ENCODE results near the gene MARCKS. TPM values are rescaled to one million over a fixed set of nuclear protein-coding genes. Genes with fewer than 3 reads are reported as not detected.

MARCKS gene
- polyA plus RNA-seq, 1 experiment: 127 TPM

DNA sequence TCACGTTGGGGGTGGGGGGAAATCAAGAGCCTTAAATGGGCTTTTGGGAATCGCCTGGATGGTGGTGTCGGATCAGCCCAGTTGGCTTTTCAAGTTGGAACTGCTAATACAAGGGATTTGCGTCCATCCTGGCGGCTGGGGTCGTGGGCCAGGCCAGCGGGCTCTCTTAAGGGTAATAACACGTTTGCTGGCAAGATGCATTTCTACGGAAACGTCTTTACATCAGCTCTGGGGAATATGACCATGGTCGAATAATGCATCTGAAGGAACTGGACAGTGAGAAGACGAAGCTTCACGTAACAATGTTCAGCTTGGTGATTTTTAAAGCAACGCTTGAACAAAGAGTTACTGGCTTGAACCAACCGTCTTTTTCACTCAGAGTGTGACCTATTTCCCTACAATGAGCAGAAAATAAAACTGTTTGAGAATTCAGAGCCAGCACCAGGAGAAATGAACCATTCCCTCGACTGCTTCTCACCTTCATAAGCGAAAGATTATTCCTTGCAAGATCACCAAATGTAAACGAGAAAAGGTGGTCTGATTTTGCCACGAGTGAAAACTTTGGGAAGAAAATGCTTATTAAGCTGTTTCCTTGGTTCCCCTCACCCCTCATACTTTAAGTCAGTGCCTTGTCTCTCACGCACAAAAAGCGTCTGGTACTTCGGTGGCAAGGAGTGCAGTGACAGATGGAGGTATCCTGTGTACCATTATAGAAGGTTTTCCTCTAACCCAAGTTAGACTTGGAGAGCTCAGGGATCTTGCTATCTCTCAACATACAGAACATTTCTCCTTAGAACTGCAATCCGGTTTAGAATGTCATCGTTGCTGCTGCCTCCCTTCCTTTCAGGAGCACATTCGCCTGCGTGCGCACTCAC is 1.4 kb upstream of the MARCKS start:
- TF ChIP-seq CTCF (IDR thresholded peaks at IDR 0.05; ENCODE audit: low read depth, low read length): no peak
- Histone ChIP-seq H3K4me3 (ENCODE audit: low read depth, low read length) (peak overlapping the region; percentile 99), H3K9me3 (ENCODE audit: control insufficient read depth, insufficient read depth, low read length) (peaks cover 3% of the 10 kb centered on the region; the same call in 1 of the 2 replicates), H3K27me3 (ENCODE audit: control insufficient read depth, insufficient read depth, low read length) (no peaks in the 10 kb centered on the region), H3K27ac (ENCODE audit: low read depth, low read length) (peak overlapping the region; percentile 73)
- POLR2A ChIA-PET: interaction anchor here (0.5 to 1.0 kb wide), 8 partner anchors 121 to 985 kb away, joined by 3 to 5 read pairs (median 3); no protein-coding TSS in a partner anchor
- no peak for DNase-seq (ENCODE audit: low read depth, low spot score)
- CTCF ChIA-PET: interaction anchor here (0.6 to 1.0 kb wide), 8 partner anchors 15 to 1351 kb away, joined by 3 to 5 read pairs (median 4); no protein-coding TSS in a partner anchor

DNA sequence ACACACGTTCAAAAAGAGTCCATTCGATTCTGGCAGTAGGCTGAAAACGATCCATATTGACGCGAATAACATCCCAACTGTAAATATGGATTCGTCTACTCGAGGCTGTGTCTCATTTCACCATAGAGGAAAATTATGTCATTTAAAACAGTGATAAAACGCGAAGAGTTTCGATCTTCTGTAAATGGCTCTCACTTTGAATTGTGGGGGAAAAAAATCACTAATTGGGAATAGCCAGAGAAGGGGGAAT is 845 bp upstream of the MARCKS start:
- Histone ChIP-seq H3K27me3 (ENCODE audit: control insufficient read depth, insufficient read depth, low read length) (no peaks in the 10 kb centered on the region), H3K27ac (ENCODE audit: low read depth, low read length) (peak overlapping the region; percentile 73), H3K9me3 (ENCODE audit: control insufficient read depth, insufficient read depth, low read length) (peaks cover 3% of the 10 kb centered on the region; the same call in 1 of the 2 replicates), H3K4me3 (ENCODE audit: low read depth, low read length) (peak overlapping the region; percentile 99)
- ChIA-PET POLR2A (no interaction called here), CTCF (no interaction called here)
- no peak for TF ChIP-seq CTCF (IDR thresholded peaks at IDR 0.05; ENCODE audit: low read depth, low read length)
- no peak for DNase-seq (ENCODE audit: low read depth, low spot score)

DNA sequence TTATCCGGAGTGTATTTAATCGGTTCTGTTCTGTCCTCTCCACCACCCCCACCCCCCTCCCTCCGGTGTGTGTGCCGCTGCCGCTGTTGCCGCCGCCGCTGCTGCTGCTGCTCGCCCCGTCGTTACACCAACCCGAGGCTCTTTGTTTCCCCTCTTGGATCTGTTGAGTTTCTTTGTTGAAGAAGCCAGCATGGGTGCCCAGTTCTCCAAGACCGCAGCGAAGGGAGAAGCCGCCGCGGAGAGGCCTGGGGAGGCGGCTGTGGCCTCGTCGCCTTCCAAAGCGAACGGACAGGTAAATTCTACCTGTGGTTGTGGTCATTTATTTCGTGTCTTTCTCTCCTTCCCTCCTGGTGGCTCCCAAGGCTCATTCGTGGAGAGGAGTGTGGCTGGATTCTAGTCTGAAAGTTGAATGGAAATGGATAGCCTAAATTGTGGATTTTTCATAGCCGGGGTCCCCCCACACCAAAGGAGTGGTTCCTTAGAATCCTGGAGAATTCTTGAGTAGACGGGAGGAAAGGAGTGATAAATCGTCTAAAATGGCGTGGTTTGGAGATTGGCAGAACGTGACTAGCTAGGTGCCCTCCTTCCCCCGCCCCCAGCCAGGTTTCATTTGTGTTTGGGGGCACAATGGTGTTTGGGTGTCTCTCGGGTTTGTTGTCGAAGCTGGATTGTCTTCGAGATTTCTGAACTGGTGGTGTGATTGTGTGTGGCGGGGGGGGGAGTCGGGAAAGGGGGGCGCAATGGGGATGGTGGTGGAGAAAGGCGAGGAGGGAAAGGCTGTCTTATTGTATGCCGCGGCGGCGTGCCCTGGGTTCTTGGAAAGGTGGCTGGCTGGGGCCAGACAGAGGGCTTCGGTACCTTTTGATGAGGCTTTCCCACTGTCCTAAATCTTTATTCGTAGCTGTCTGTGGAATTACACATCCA is 673 bp downstream of the MARCKS start:
- DNase-seq (ENCODE audit: low read depth, low spot score): no peak
- no peak for TF ChIP-seq CTCF (IDR thresholded peaks at IDR 0.05; ENCODE audit: low read depth, low read length)
- peaks cover 3% of the 10 kb centered on the region; the same call in 1 of the 2 replicates for H3K9me3 ChIP-seq (ENCODE audit: control insufficient read depth, insufficient read depth, low read length)
- peak overlapping the region; percentile 98 for H3K27ac ChIP-seq (ENCODE audit: low read depth, low read length)
- H3K4me3 ChIP-seq (ENCODE audit: low read depth, low read length): peak overlapping the region; percentile 99
- POLR2A ChIA-PET: interaction anchor here (0.7 to 2.5 kb wide), 11 partner anchors 22 to 1018 kb away, joined by 3 to 12 read pairs (median 5); no protein-coding TSS in a partner anchor
- CTCF ChIA-PET: interaction anchor here (0.6 to 1.8 kb wide), 29 partner anchors 10 to 1071 kb away, joined by 3 to 11 read pairs (median 4); no protein-coding TSS in a partner anchor
- no peaks in the 10 kb centered on the region for H3K27me3 ChIP-seq (ENCODE audit: control insufficient read depth, insufficient read depth, low read length)

- POLR2A ChIA-PET: interaction anchor here (0.6 to 2.5 kb wide), 15 partner anchors 12 to 1121 kb away, joined by 3 to 12 read pairs (median 5); no protein-coding TSS in a partner anchor
- TF ChIP-seq CTCF (IDR thresholded peaks at IDR 0.05; ENCODE audit: low read depth, low read length): peak; percentile 70
- CTCF ChIA-PET: interaction anchor here (0.6 to 1.8 kb wide), 37 partner anchors 9 to 1071 kb away, joined by 3 to 11 read pairs (median 4); no protein-coding TSS in a partner anchor
- peaks cover 3% of the 10 kb centered on the region; the same call in 1 of the 2 replicates for H3K9me3 ChIP-seq (ENCODE audit: control insufficient read depth, insufficient read depth, low read length)
- H3K27me3 ChIP-seq (ENCODE audit: control insufficient read depth, insufficient read depth, low read length): no peaks in the 10 kb centered on the region
- peak overlapping the region; percentile 98 for H3K27ac ChIP-seq (ENCODE audit: low read depth, low read length)
- peak; percentile 79 for DNase-seq (ENCODE audit: low read depth, low spot score)
- peak overlapping the region; percentile 99 for H3K4me3 ChIP-seq (ENCODE audit: low read depth, low read length)
Observed at GRCh38 chr6:113858480-113859348, 1.6 kb downstream of the MARCKS start.
